HEK293 (cell line): ENCODE data around the gene NUMB.

ENCODE experiments used
- CTCF ChIA-PET: fragments of 350-600 bp; formaldehyde crosslinking; extraction: SDS; loops from one replicate; lab custom pipeline; 2021; ENCODE audit warnings: antibody characterized with exemption; lab: Yijun Ruan, JAX
- POLR2A ChIA-PET: fragments of 300-600 bp; formaldehyde crosslinking; extraction: SDS; loops from one replicate; lab custom pipeline; 2020; ENCODE audit warnings: antibody characterized with exemption, inconsistent platforms; lab: Yijun Ruan, JAX
- H3K27ac ChIP-seq: fragments of 200-500 bp; sonication (Bioruptor generic); 2 replicates; pipeline ENCODE4 v1.5.1; 2014; ENCODE audit warnings: low read depth, low read length, control low read depth, inconsistent platforms; ENCODE audit errors: extremely low read depth
- H3K36me3 ChIP-seq, 2 experiments: fragments of 200-500 bp in 1 of 2; sonication (Bioruptor generic) in 1 of 2; 1 replicate in 1 of 2; 2 replicates in 1 of 2; pipeline ENCODE4 v1.5.1; 2014 to 2017; ENCODE audit warnings: inconsistent platforms in 2 of 2, low read length in 2 of 2; ENCODE audit not compliant: control insufficient read depth in 2 of 2, insufficient read depth in 1 of 2
- H3K4me1 ChIP-seq: fragments of 200-500 bp; sonication (Bioruptor generic); 2 replicates; pipeline ENCODE4 v1.5.1; 2014; ENCODE audit warnings: mild to moderate bottlenecking, low read length, inconsistent platforms; ENCODE audit not compliant: control insufficient read depth, insufficient read depth
- H3K4me3 ChIP-seq: 2 replicates; pipeline ENCODE4 v1.5.1; 2011; ENCODE audit warnings: low read depth, mild to moderate bottlenecking, control low read depth, low read length, moderate library complexity
- H3K9me3 ChIP-seq: fragments of 200-500 bp; sonication (Bioruptor generic); 2 replicates; pipeline ENCODE4 v1.5.1; 2014; ENCODE audit warnings: low read depth, low read length, inconsistent platforms; ENCODE audit not compliant: control insufficient read depth, insufficient read depth
- GLI4 ChIP-seq: fragments of 450-650 bp; formaldehyde crosslinking; IDR thresholded peaks from 2 replicates; pipeline ENCODE4 v1.5.1; 2016; ENCODE audit warnings: missing biosample characterization, missing genetic modification characterization
- OSR2 ChIP-seq: fragments of 450-650 bp; formaldehyde crosslinking; IDR thresholded peaks from 2 replicates; pipeline ENCODE4 v1.5.1; 2016; ENCODE audit warnings: missing biosample characterization, missing genetic modification characterization
- TRIM28 ChIP-seq: IDR thresholded peaks from 2 replicates; pipeline ENCODE4 v1.6.1; 2011; ENCODE audit warnings: low read length, control low read depth, borderline replicate concordance
- YY1 ChIP-seq: fragments of 450-650 bp; formaldehyde crosslinking; IDR thresholded peaks from 2 replicates; pipeline ENCODE4 v1.5.1; 2018; ENCODE audit warnings: missing biosample characterization, missing genetic modification characterization
- ZFHX2 ChIP-seq: fragments of 450-650 bp; formaldehyde crosslinking; conservative IDR thresholded peaks from 2 replicates; pipeline ENCODE4 v1.5.1; 2016; ENCODE audit warnings: missing biosample characterization, missing genetic modification characterization
- ZNF146 ChIP-seq: fragments of 450-650 bp; formaldehyde crosslinking; IDR thresholded peaks from 2 replicates; pipeline ENCODE4 v1.5.1; 2016; ENCODE audit warnings: missing biosample characterization, missing genetic modification characterization
- ZNF155 ChIP-seq: fragments of 450-650 bp; formaldehyde crosslinking; IDR thresholded peaks from 2 replicates; pipeline ENCODE4 v1.5.1; 2016; ENCODE audit warnings: missing biosample characterization, missing genetic modification characterization
- ZNF202 ChIP-seq: fragments of 450-650 bp; formaldehyde crosslinking; IDR thresholded peaks from 2 replicates; pipeline ENCODE4 v1.5.1; 2016; ENCODE audit warnings: missing biosample characterization, missing genetic modification characterization, borderline replicate concordance
- ZNF239 ChIP-seq: fragments of 450-650 bp; formaldehyde crosslinking; IDR thresholded peaks from 2 replicates; pipeline ENCODE4 v1.5.1; 2016; ENCODE audit warnings: missing biosample characterization, missing genetic modification characterization
- ZNF274 ChIP-seq, 2 experiments: fragments of 200-500 bp in 1 of 2; fragments of 450-650 bp in 1 of 2; sonication (Bioruptor generic) in 1 of 2; formaldehyde crosslinking in 1 of 2; IDR thresholded peaks; 2 replicates each; pipeline versions ENCODE4 v1.5.1 to v1.6.1; 2014 to 2016; ENCODE audit warnings: borderline replicate concordance in 1 of 2, inconsistent platforms in 1 of 2, low read length in 1 of 2, missing biosample characterization in 1 of 2, missing genetic modification characterization in 1 of 2
- ZNF37A ChIP-seq: fragments of 450-650 bp; IDR thresholded peaks from 2 replicates; pipeline ENCODE4 v1.5.1; 2018; ENCODE audit warnings: missing biosample characterization, missing genetic modification characterization
- ZNF560 ChIP-seq: fragments of 450-650 bp; formaldehyde crosslinking; IDR thresholded peaks from 2 replicates; pipeline ENCODE4 v1.5.1; 2017; ENCODE audit warnings: missing biosample characterization, missing genetic modification characterization, borderline replicate concordance
- ZNF629 ChIP-seq: fragments of 450-650 bp; formaldehyde crosslinking; IDR thresholded peaks from 2 replicates; pipeline ENCODE4 v1.5.1; 2017; ENCODE audit warnings: missing biosample characterization, missing genetic modification characterization
- ZNF677 ChIP-seq: fragments of 450-650 bp; IDR thresholded peaks from 2 replicates; pipeline ENCODE4 v1.5.0; 2018; ENCODE audit warnings: missing biosample characterization, mild to moderate bottlenecking, missing genetic modification characterization, moderate library complexity
- ZXDB ChIP-seq: fragments of 450-650 bp; formaldehyde crosslinking; IDR thresholded peaks from 2 replicates; pipeline ENCODE4 v1.5.1; 2016; ENCODE audit warnings: missing biosample characterization, missing genetic modification characterization
- TF ChIP-seq, protein P1 (sequence below): fragments of 450-650 bp; formaldehyde crosslinking; IDR thresholded peaks from 2 replicates; pipeline ENCODE4 v1.5.1; 2016; ENCODE audit warnings: missing biosample characterization, missing genetic modification characterization
- TF ChIP-seq, protein P2 (sequence below): fragments of 450-650 bp; formaldehyde crosslinking; IDR thresholded peaks from 2 replicates; pipeline ENCODE4 v1.5.1; 2016; ENCODE audit warnings: missing biosample characterization, missing genetic modification characterization
- TF ChIP-seq, protein P3 (sequence below): fragments of 450-650 bp; formaldehyde crosslinking; IDR thresholded peaks from 2 replicates; pipeline ENCODE4 v1.5.1; 2017; ENCODE audit warnings: missing biosample characterization, missing genetic modification characterization
- TF ChIP-seq, protein P4 (sequence below): fragments of 450-650 bp; formaldehyde crosslinking; IDR thresholded peaks from 2 replicates; pipeline ENCODE4 v1.5.1; 2016; ENCODE audit warnings: missing biosample characterization, missing genetic modification characterization
- TF ChIP-seq, protein P5 (sequence below): fragments of 450-650 bp; formaldehyde crosslinking; IDR thresholded peaks from 2 replicates; pipeline ENCODE4 v1.5.1; 2016; ENCODE audit warnings: missing biosample characterization, missing genetic modification characterization, borderline replicate concordance
- TF ChIP-seq, protein P6 (sequence below): fragments of 450-650 bp; formaldehyde crosslinking; IDR thresholded peaks from 2 replicates; pipeline ENCODE4 v1.5.1; 2016; ENCODE audit warnings: missing biosample characterization, missing genetic modification characterization
- TF ChIP-seq, protein P7 (sequence below): fragments of 450-650 bp; formaldehyde crosslinking; IDR thresholded peaks from 2 replicates; pipeline ENCODE4 v1.5.1; 2016; ENCODE audit warnings: missing biosample characterization, missing genetic modification characterization

The NUMB gene

DNA sequence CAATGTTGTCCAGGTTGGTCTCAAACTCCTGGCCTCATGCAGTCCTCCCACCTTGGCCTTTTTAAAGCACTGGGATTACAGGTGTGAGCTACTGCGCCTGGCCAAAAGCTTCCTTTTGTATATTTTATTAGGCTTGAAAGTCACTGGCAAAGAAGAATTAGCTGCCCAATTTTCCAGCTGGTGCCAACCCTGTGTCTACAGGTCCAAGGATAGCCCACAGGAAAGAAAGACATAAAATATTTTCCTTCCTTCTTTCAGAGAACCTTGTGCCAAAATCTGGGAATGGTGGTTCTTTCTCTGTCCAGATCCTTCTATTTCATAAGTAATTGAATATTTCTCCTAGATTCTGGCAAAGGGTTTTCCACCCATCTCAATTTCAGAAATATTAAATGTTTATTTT lies 84.1 kb downstream of the NUMB start:
- Histone ChIP-seq H3K4me3 (no peak overlapping the region), H3K9me3 (no peaks in the 10 kb centered on the region), H3K4me1 (no peaks in the 10 kb centered on the region), H3K27ac (no peak overlapping the region), H3K36me3 (no peaks in the 10 kb centered on the region; a peak in 1 of 3 replicates)
- TF ChIP-seq, protein P1, sequence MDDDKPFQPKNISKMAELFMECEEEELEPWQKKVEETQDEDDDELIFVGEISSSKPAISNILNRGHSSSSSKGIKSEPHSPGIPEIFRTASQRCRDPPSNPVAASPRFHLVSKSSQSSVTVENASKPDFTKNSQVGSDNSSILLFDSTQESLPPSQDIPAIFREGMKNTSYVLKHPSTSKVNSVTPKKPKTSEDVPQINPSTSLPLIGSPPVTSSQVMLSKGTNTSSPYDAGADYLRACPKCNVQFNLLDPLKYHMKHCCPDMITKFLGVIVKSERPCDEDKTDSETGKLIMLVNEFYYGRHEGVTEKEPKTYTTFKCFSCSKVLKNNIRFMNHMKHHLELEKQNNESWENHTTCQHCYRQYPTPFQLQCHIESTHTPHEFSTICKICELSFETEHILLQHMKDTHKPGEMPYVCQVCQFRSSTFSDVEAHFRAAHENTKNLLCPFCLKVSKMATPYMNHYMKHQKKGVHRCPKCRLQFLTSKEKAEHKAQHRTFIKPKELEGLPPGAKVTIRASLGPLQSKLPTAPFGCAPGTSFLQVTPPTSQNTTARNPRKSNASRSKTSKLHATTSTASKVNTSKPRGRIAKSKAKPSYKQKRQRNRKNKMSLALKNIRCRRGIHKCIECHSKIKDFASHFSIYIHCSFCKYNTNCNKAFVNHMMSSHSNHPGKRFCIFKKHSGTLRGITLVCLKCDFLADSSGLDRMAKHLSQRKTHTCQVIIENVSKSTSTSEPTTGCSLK (tag by site-specific recombination) = no peak
- TF ChIP-seq, protein P2, sequence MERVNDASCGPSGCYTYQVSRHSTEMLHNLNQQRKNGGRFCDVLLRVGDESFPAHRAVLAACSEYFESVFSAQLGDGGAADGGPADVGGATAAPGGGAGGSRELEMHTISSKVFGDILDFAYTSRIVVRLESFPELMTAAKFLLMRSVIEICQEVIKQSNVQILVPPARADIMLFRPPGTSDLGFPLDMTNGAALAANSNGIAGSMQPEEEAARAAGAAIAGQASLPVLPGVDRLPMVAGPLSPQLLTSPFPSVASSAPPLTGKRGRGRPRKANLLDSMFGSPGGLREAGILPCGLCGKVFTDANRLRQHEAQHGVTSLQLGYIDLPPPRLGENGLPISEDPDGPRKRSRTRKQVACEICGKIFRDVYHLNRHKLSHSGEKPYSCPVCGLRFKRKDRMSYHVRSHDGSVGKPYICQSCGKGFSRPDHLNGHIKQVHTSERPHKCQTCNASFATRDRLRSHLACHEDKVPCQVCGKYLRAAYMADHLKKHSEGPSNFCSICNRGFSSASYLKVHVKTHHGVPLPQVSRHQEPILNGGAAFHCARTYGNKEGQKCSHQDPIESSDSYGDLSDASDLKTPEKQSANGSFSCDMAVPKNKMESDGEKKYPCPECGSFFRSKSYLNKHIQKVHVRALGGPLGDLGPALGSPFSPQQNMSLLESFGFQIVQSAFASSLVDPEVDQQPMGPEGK (tag by site-specific recombination) = no peak
- TF ChIP-seq ZFHX2 = no peak
- TF ChIP-seq, protein P3, sequence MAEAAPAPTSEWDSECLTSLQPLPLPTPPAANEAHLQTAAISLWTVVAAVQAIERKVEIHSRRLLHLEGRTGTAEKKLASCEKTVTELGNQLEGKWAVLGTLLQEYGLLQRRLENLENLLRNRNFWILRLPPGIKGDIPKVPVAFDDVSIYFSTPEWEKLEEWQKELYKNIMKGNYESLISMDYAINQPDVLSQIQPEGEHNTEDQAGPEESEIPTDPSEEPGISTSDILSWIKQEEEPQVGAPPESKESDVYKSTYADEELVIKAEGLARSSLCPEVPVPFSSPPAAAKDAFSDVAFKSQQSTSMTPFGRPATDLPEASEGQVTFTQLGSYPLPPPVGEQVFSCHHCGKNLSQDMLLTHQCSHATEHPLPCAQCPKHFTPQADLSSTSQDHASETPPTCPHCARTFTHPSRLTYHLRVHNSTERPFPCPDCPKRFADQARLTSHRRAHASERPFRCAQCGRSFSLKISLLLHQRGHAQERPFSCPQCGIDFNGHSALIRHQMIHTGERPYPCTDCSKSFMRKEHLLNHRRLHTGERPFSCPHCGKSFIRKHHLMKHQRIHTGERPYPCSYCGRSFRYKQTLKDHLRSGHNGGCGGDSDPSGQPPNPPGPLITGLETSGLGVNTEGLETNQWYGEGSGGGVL (tag by site-specific recombination) = no peak
- no peak for TF ChIP-seq ZNF155 (tag by site-specific recombination)
- no peak for TF ChIP-seq ZNF677
- TF ChIP-seq ZXDB (tag by site-specific recombination) = no peak
- no peak for TF ChIP-seq ZNF560 (tag by site-specific recombination)
- TF ChIP-seq, protein P4, sequence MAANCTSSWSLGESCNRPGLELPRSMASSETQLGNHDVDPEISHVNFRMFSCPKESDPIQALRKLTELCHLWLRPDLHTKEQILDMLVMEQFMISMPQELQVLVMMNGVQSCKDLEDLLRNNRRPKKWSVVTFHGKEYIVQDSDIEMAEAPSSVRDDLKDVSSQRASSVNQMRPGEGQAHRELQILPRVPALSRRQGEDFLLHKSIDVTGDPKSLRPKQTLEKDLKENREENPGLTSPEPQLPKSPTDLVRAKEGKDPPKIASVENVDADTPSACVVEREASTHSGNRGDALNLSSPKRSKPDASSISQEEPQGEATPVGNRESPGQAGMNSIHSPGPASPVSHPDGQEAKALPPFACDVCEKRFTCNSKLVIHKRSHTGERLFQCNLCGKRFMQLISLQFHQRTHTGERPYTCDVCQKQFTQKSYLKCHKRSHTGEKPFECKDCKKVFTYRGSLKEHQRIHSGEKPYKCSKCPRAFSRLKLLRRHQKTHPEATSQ (tag by site-specific recombination) = no peak
- TF ChIP-seq ZNF202 (tag by site-specific recombination) = no peak
- TF ChIP-seq OSR2 = no peak
- TF ChIP-seq, protein P5, sequence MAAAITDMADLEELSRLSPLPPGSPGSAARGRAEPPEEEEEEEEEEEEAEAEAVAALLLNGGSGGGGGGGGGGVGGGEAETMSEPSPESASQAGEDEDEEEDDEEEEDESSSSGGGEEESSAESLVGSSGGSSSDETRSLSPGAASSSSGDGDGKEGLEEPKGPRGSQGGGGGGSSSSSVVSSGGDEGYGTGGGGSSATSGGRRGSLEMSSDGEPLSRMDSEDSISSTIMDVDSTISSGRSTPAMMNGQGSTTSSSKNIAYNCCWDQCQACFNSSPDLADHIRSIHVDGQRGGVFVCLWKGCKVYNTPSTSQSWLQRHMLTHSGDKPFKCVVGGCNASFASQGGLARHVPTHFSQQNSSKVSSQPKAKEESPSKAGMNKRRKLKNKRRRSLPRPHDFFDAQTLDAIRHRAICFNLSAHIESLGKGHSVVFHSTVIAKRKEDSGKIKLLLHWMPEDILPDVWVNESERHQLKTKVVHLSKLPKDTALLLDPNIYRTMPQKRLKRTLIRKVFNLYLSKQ (tag by site-specific recombination) = no peak
- TF ChIP-seq ZNF37A (tag by site-specific recombination) = no peak
- ChIA-PET CTCF (interaction anchor here (0.6 kb wide), 1 partner anchor 126 kb away, joined by 3 read pairs; no protein-coding TSS in a partner anchor), POLR2A (no interaction called here)

DNA sequence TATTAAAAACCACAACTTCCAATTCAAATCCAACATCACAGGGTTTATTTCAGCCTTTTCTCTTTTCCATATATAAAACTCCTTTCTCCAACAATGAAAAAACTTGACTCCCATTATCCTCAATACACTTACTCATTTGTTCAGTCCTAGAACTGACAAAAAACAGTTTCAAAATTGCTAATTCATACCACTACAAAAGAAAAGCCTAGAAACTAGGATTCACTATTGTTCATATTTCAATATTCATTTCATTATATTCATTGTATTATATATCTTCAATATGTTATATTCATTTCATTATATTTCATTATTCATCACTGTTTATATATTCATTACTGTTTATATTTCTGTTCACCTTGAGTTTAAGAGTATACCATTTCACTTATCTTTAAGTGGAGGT lies 85.8 kb downstream of the NUMB start:
- ChIA-PET POLR2A (no interaction called here), CTCF (no interaction called here)
- Histone ChIP-seq H3K4me3 (no peak overlapping the region), H3K27ac (no peak overlapping the region), H3K36me3 (no peaks in the 10 kb centered on the region; a peak in 1 of 3 replicates), H3K4me1 (no peaks in the 10 kb centered on the region), H3K9me3 (no peaks in the 10 kb centered on the region)
- TF ChIP-seq ZNF239 (tag by site-specific recombination) (no peak), GLI4 (no peak), ZNF146 (tag by site-specific recombination) (no peak), YY1 (tag by site-specific recombination) (no peak), ZFHX2 (no peak), ZNF629 (no peak), ZNF274 (IDR thresholded peaks at IDR 0.05; ENCODE audit: low read length) (no peak), ZNF274 (tag by site-specific recombination; IDR thresholded peaks at IDR 0.05; ENCODE audit: borderline replicate concordance) (no peak), TRIM28 (no peak)
- TF ChIP-seq, protein P6, sequence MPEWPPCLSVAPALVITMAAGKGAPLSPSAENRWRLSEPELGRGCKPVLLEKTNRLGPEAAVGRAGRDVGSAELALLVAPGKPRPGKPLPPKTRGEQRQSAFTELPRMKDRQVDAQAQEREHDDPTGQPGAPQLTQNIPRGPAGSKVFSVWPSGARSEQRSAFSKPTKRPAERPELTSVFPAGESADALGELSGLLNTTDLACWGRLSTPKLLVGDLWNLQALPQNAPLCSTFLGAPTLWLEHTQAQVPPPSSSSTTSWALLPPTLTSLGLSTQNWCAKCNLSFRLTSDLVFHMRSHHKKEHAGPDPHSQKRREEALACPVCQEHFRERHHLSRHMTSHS (tag by site-specific recombination) = no peak
- TF ChIP-seq, protein P7, sequence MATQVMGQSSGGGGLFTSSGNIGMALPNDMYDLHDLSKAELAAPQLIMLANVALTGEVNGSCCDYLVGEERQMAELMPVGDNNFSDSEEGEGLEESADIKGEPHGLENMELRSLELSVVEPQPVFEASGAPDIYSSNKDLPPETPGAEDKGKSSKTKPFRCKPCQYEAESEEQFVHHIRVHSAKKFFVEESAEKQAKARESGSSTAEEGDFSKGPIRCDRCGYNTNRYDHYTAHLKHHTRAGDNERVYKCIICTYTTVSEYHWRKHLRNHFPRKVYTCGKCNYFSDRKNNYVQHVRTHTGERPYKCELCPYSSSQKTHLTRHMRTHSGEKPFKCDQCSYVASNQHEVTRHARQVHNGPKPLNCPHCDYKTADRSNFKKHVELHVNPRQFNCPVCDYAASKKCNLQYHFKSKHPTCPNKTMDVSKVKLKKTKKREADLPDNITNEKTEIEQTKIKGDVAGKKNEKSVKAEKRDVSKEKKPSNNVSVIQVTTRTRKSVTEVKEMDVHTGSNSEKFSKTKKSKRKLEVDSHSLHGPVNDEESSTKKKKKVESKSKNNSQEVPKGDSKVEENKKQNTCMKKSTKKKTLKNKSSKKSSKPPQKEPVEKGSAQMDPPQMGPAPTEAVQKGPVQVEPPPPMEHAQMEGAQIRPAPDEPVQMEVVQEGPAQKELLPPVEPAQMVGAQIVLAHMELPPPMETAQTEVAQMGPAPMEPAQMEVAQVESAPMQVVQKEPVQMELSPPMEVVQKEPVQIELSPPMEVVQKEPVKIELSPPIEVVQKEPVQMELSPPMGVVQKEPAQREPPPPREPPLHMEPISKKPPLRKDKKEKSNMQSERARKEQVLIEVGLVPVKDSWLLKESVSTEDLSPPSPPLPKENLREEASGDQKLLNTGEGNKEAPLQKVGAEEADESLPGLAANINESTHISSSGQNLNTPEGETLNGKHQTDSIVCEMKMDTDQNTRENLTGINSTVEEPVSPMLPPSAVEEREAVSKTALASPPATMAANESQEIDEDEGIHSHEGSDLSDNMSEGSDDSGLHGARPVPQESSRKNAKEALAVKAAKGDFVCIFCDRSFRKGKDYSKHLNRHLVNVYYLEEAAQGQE (tag by site-specific recombination) = no peak
